WI38 (cell line): ENCODE measurements around the gene PLD3.

Experiments used
- H3K4me3 ChIP-seq: 2 replicates; pipeline ENCODE4 v1.5.1; 2011; ENCODE audit warnings: low read depth, mild to moderate bottlenecking, control low read depth, low read length
- TF ChIP-seq, protein P1 (sequence below): IDR thresholded peaks from 2 replicates; pipeline ENCODE4 v1.5.1; 2012; ENCODE audit warnings: low read depth, mild to moderate bottlenecking, control low read depth, low read length

The PLD3 gene

DNA sequence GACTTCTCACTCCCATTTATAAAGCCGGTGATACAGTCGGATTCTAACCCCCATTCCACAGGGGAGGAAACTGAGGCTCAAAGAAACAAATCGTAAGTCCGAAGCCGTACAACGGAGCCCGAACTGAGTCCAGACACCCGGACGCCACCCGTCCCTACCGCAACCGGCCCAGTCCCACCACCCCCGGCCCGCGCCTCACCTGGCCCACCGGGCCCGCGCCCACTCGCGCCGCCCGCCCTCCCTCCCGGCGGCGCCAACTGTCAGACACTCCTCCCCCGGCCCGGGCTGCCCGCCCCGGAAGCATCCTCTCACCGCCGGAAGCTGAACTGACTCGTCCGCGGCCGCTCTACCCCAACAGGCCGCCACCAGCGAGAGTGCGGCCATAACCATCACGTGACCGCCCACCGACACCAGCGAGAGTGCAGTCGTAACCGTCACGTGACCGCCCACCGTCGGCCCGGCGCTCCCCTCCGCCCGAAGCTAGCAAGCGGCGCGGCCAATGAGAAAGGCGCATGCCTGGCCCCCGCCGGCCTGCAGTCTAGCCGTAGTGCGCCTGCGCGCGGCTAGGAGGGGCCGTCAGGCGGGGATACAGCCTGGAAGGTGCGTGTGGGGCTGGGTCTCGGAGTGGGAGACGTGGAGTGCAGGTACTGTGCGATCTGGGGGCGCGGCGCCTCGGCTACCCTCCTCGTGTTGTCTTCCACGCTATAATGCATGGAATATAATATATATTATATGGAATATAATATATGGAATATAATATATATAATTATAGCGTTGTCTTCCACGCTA, at the start of gene PLD3, which contains the start of gene C19orf47:
TSS of gene PLD3 (plus strand) at position 571 of the 789 bp plus-strand sequence. CDS start 17,789 bp downstream, outside the sequence.
TSS of gene C19orf47 (minus strand) at position 273 of the 789 bp plus-strand sequence. CDS start 6,540 bp downstream, outside the sequence.
- H3K4me3 ChIP-seq, result peak within 1 kb of the TSS; percentile 88
- TF ChIP-seq, protein P1, sequence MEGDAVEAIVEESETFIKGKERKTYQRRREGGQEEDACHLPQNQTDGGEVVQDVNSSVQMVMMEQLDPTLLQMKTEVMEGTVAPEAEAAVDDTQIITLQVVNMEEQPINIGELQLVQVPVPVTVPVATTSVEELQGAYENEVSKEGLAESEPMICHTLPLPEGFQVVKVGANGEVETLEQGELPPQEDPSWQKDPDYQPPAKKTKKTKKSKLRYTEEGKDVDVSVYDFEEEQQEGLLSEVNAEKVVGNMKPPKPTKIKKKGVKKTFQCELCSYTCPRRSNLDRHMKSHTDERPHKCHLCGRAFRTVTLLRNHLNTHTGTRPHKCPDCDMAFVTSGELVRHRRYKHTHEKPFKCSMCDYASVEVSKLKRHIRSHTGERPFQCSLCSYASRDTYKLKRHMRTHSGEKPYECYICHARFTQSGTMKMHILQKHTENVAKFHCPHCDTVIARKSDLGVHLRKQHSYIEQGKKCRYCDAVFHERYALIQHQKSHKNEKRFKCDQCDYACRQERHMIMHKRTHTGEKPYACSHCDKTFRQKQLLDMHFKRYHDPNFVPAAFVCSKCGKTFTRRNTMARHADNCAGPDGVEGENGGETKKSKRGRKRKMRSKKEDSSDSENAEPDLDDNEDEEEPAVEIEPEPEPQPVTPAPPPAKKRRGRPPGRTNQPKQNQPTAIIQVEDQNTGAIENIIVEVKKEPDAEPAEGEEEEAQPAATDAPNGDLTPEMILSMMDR, result no peak

DNA sequence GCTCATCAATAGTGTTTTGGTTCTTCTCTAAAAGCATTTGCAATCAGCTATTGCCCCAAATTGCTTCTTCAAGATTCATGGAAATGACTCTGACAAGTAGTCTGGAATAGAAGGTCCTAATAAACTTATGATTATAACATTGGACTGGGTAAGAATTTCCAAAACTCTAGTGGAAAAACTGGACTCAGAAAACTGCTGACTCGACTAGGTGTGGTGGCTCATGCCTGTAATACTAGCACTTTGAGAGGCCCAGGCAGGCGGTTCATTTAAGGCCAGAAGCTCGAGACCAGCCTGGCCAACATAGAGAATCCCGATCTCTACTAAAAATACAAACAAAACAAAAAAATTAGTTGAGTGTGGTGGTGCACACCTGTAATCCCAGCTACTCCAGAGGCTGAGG, 47.8 kb upstream of the PLD3 start:
- TF ChIP-seq, protein P1, result no peak
- H3K4me3 ChIP-seq, result no peak overlapping the region

GRCh38 chr19:40302224-40303011, 46.1 kb upstream of the PLD3 start:
- TF ChIP-seq, protein P1, result no peak
- no peak overlapping the region for H3K4me3 ChIP-seq

GRCh38 chr19:40303765-40304164, 44.7 kb upstream of the PLD3 start:
- no peak overlapping the region for H3K4me3 ChIP-seq
- TF ChIP-seq, protein P1, result no peak

GRCh38 chr19:40304306-40304705, 44.2 kb upstream of the PLD3 start:
- TF ChIP-seq, protein P1, result no peak
- no peak overlapping the region for H3K4me3 ChIP-seq

- H3K4me3 ChIP-seq, result no peak overlapping the region
- TF ChIP-seq, protein P1, result peak; percentile 62
Measured at GRCh38 chr19:40305403-40305802, 43.1 kb upstream of the PLD3 start.

- H3K4me3 ChIP-seq, result no peak overlapping the region
- TF ChIP-seq, protein P1, result no peak
Measured at GRCh38 chr19:40309666-40310065, 38.8 kb upstream of the PLD3 start.
